ENCODE data around the gene DDX51.

DNA sequence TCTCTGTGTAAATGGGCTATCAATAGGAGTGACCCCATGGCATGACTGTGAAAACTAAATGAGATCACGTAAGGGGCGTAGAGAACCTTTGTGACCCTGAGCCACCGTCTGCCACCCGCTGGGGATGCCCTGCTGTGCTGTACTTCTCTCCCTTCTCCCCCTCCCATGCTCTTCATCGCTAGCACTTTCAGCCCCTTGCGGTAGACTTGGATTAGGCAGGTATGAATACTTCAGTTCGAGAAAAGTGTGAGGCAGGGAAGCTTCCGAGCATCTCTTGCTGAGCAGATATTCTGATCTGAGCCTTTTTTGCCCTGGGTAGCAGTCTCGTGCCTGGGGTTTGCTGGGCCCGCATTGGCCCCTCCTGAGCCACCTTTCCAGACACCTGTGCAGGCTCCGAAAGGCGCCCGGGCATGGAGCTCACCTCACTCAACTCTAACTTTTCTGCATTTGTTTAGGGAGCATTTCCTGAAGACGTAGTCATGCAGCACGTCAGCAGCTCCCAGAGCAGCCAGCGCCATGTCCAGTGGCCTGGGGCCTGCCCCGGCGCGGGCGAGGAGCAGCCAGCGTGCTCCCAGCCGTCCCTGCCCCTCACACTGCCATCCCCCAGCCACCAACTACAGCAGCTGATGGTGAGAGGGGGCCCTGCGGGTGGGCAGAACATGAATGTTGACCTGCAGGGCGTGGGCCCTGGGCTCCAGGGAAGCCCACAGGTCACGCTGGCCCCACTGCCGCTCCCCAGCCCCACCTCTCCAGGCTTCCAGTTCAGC lies 40.4 kb downstream of the DDX51 start:
- TF ChIP-seq EGR1 (IDR thresholded peaks at IDR 0.05; ENCODE audit: low read depth in 2 of 2) (no peak), RAD21 (IDR thresholded peaks at IDR 0.05) (no peak), GABPA (IDR thresholded peaks at IDR 0.05 in 1 of 2, conservative IDR thresholded peaks at IDR 0.05 in 1 of 2) (no peak), FOXA2 (IDR thresholded peaks at IDR 0.05) (no peak), YY1 (IDR thresholded peaks at IDR 0.05) (no peak)
- TF ChIP-seq, protein P1, sequence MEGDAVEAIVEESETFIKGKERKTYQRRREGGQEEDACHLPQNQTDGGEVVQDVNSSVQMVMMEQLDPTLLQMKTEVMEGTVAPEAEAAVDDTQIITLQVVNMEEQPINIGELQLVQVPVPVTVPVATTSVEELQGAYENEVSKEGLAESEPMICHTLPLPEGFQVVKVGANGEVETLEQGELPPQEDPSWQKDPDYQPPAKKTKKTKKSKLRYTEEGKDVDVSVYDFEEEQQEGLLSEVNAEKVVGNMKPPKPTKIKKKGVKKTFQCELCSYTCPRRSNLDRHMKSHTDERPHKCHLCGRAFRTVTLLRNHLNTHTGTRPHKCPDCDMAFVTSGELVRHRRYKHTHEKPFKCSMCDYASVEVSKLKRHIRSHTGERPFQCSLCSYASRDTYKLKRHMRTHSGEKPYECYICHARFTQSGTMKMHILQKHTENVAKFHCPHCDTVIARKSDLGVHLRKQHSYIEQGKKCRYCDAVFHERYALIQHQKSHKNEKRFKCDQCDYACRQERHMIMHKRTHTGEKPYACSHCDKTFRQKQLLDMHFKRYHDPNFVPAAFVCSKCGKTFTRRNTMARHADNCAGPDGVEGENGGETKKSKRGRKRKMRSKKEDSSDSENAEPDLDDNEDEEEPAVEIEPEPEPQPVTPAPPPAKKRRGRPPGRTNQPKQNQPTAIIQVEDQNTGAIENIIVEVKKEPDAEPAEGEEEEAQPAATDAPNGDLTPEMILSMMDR (IDR thresholded peaks at IDR 0.05; ENCODE audit: low read depth, low read length, missing input control), result no peak
- TF ChIP-seq, protein P2, sequence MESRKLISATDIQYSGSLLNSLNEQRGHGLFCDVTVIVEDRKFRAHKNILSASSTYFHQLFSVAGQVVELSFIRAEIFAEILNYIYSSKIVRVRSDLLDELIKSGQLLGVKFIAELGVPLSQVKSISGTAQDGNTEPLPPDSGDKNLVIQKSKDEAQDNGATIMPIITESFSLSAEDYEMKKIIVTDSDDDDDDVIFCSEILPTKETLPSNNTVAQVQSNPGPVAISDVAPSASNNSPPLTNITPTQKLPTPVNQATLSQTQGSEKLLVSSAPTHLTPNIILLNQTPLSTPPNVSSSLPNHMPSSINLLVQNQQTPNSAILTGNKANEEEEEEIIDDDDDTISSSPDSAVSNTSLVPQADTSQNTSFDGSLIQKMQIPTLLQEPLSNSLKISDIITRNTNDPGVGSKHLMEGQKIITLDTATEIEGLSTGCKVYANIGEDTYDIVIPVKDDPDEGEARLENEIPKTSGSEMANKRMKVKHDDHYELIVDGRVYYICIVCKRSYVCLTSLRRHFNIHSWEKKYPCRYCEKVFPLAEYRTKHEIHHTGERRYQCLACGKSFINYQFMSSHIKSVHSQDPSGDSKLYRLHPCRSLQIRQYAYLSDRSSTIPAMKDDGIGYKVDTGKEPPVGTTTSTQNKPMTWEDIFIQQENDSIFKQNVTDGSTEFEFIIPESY (IDR thresholded peaks at IDR 0.05), result no peak
- TF ChIP-seq, protein P3, sequence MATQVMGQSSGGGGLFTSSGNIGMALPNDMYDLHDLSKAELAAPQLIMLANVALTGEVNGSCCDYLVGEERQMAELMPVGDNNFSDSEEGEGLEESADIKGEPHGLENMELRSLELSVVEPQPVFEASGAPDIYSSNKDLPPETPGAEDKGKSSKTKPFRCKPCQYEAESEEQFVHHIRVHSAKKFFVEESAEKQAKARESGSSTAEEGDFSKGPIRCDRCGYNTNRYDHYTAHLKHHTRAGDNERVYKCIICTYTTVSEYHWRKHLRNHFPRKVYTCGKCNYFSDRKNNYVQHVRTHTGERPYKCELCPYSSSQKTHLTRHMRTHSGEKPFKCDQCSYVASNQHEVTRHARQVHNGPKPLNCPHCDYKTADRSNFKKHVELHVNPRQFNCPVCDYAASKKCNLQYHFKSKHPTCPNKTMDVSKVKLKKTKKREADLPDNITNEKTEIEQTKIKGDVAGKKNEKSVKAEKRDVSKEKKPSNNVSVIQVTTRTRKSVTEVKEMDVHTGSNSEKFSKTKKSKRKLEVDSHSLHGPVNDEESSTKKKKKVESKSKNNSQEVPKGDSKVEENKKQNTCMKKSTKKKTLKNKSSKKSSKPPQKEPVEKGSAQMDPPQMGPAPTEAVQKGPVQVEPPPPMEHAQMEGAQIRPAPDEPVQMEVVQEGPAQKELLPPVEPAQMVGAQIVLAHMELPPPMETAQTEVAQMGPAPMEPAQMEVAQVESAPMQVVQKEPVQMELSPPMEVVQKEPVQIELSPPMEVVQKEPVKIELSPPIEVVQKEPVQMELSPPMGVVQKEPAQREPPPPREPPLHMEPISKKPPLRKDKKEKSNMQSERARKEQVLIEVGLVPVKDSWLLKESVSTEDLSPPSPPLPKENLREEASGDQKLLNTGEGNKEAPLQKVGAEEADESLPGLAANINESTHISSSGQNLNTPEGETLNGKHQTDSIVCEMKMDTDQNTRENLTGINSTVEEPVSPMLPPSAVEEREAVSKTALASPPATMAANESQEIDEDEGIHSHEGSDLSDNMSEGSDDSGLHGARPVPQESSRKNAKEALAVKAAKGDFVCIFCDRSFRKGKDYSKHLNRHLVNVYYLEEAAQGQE (IDR thresholded peaks at IDR 0.05), result no peak

Measured in liver (tissue), 3 donors.